NCI-H1694 (cell line): ENCODE results near the gene SH3PXD2B.
"Not testable (repeated sequence)": the region's sequence is repeated elsewhere in the genome, so short reads cannot be mapped to it uniquely, and the experiment has no call there.

ENCODE experiments used
- DNase-seq: peaks from one replicate; lab custom pipeline; 2025; lab: John Stamatoyannopoulos, UW

SH3PXD2B gene

DNA sequence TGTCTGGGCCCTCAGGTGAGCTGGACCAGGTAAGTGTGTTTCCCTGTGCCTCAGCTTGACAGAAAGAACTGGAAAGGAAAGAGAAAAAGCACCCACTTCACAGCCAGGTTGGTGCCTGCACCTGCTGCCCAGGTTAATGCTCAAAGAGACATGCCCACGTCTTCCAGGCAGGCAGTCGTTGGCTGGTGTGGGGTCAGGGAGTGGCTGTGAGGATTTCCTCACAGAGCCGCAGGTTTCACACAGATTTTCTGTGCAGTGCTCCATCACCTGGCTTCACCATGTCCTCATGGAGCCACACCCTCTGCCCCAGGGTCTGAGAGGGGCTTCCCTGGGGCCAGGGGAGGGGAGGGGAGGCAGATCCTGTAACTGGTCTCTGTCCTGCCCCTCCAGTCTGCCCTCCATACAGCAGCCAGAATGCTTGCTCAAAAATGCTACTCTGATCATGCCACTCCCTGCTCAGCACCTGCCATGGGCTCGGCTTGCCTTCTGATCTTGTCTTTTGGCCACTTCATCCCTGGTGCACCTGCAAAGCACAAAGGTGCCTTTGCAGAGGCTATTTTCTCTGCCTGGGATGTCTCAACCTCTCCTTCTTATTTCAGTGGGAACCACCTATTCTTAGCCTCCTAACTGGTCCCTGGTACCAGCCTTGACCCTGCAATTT, 88.2 kb downstream of the SH3PXD2B start:
- no peak for DNase-seq

GRCh38 chr5:172364773-172365172, 89.6 kb downstream of the SH3PXD2B start:
- no peak for DNase-seq

DNA sequence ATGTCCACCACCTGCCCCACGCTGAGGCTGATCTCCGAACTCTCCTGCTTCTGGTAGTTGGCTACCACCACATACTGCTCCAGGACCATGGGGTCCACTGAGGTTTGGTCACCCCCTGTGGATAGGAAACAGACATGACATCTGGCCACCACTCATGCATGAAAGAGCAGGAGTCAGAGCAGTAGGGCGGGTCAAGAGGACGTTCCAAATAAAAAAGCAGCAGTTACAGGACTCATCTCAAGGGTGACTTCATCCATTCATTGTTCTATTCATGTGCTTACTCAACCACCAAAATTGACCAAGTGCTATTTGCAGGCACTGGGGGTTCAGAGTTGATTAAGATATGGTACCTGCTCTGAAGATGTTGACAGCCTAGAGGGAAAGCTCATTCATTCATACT, 91.6 kb downstream of the SH3PXD2B start:
- DNase-seq: no peak

- DNase-seq: no peak
Observed at GRCh38 chr5:172361566-172362238, 92.6 kb downstream of the SH3PXD2B start.

DNA sequence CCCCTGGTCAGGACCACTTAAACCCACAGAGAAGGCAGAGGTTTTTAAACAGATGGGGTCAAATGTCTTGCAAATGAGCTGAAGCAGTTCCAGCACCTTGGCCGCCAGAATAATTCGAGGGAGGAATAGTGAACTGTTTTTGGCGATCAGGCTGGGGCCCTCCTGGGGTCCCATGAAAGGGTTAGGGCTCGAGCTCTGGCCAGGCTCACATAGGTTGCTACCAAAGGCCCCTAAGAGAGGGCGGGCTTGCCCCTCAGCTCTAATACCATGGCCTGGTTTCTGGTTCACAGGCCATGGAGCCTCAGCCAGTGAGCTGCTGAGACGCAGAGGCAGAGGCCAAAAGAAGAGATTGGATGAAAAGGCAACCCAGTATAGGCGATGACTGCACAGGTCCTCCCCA, 96.0 kb downstream of the SH3PXD2B start:
- DNase-seq: no peak

DNA sequence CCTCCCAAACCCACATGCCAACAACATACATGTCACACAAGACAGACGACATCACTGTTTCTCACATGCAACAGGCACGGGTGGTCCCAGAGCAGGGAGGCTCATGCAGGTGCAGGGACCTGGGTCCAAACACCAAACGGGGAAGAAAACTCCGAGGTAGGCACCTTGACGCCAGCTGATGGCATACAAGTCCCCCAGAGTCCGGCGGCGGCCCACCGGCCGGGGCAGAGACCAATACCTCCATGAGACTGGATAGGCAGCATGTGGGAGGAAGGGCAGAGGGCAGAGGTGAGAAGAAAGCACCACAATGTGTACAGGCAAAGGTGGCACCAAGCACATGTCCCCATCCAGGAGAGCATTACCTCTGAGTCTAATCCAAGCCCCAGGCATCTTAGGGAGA, 97.8 kb downstream of the SH3PXD2B start:
- no peak for DNase-seq

DNA sequence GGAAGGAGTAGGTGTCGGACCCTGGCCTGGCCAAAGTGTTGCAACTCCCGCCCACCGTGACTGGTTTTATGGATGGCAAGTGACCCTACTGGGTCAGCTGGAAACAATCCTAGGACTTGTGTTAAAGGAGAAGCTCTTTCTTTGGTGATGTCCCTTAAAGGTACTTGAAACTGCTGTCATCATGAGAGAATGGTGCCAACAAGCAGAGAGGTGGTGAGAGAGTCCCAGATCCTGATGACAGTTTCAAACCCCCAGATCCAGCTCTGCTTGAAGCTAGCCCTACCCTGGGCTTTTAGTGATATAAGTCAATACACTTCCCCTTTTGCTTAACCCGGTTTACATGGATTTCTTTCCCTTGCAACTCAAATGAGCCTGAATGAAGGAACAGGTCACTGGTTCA, 98.3 kb downstream of the SH3PXD2B start:
- DNase-seq: no peak

DNA sequence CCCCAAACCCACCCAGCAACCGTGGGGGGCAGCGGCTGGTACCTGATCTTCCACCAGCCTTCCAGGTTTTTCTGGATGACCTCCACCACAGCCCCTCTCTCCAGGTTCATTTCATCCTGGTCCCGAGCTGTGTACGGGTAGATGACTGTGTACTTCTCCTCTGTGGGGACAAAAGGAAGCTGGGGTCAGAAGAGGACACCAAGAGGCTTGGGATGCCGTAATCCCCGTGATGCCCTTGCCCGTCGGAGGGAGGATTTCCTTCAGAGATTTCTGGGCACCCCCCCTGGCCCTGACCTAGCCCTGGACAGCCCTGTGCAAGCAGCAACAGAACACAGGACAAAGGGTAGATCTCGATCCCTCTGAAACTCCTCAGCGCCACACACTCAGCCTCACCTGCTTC, 100.5 kb downstream of the SH3PXD2B start:
- DNase-seq: no peak

GRCh38 chr5:172353271-172353812, 101.0 kb downstream of the SH3PXD2B start:
- DNase-seq: no peak

DNA sequence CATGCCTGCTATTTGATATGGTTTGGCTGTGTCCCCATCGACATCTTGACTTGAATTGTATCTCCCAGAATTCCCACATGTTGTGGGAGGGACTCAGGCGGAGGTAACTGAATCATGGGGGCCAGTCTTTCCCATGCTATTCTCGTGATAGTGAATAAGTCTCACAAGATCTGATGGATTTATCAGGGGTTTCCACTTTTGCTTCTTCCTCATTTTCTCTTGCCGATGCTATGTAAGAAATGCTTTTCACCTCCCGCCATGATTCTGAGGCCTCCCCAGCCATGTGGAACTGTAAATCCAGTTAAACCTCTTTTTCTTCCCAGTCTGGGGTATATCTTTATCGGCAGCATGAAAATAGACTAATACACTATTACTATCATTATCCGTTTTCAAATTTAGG, 101.8 kb downstream of the SH3PXD2B start:
- DNase-seq: not testable (repeated sequence)

- DNase-seq: no peak
Observed at GRCh38 chr5:172351240-172351778, 103.0 kb downstream of the SH3PXD2B start.

- DNase-seq: peak; percentile 27
Observed at GRCh38 chr5:172350212-172351181, 103.8 kb downstream of the SH3PXD2B start.

DNA sequence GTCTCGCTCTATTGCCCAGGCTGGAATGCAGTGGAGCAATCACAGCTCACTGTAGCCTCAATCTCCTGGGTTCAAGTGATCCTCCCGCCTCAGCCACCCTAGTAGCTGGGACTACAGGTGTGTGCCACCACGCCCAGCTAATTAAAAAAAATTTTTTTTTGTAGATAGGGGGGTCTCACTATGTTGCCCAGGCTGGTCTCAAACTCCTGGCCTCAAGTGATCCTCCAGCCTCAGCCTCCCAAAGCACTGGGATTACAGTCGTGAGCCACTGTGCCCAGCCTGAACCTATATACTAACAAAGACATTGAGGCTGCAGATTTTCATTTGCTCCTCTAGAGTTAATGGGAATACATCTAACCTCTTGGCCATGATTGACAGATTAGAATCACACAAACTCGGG, 105.6 kb downstream of the SH3PXD2B start:
- DNase-seq: not testable (repeated sequence)

- no peak for DNase-seq
Observed at GRCh38 chr5:172348084-172348483, 106.2 kb downstream of the SH3PXD2B start.

DNA sequence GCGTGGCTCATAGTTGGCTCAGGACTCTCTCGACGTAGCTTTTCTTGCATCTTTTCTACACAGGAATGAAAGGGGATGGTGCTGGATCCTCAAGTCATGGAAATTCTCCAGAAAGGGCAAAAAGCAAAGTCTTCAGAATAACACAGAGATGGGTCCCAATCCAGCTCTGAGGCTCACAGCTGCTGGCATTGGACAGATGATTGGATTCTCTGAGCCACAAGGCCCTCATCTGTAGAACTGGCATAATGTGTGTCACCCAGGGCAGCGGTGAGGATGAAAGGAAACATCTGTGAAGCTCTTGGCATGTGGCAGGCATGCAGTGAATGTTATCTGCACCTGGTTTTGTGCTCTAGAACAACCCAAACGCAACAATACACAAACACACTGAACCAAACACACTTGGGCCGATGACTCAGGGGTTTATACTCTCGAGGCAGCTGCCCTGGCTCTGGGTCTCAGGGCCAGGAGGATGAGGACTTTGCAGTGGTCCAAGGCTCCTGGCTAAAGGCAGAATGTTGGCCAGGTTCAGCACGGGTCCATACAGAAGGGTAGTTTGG, 106.8 kb downstream of the SH3PXD2B start:
- DNase-seq: no peak

DNA sequence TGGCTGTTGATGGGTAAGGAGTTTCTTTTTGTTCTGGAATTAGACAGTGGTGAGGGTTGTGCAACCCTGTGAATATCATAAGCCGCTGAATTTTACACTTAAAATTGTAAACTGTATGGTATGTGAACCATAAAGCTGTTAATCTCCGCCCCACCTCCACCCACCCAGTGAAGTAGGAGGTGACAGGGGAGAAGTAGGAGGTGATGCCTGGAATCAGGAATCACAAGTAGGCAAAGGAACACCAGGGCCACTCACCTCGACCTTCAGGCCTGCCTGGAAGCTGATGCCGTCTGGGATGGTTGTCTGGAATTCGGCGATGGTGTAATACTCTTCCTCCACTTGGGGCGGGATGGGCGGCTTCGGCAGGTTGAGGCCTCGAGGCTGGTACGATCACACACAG, 108.4 kb downstream of the SH3PXD2B start:
- no peak for DNase-seq

GRCh38 chr5:172344855-172345409, 109.4 kb downstream of the SH3PXD2B start:
- DNase-seq: no peak

GRCh38 chr5:172343741-172344140, 110.6 kb downstream of the SH3PXD2B start:
- DNase-seq: no peak

GRCh38 chr5:172342918-172343317, 111.4 kb downstream of the SH3PXD2B start:
- DNase-seq: no peak

- DNase-seq: peak; percentile 16
Observed at GRCh38 chr5:172339264-172340180, 114.8 kb downstream of the SH3PXD2B start.
